Esophagus muscularis mucosa (tissue), 4 donors: Measurements from ENCODE around the gene TAS2R4.

Experiments
- EP300 ChIP-seq: sonication (generic); formaldehyde crosslinking; IDR thresholded peaks from one replicate; pipeline ENCODE4 v1.6.1; 2017; ENCODE audit warnings: antibody characterized with exemption
- POLR2A ChIP-seq: fragments of 450-650 bp; IDR thresholded peaks from one replicate; pipeline ENCODE4 v1.6.1; 2017; ENCODE audit warnings: antibody characterized with exemption, moderate library complexity, mild to moderate bottlenecking, low read depth
- TF ChIP-seq, protein P1 (sequence below), 3 experiments: fragments of 200-600 bp in 2 of 3; fragments of 450-650 bp in 1 of 3; sonication (generic) in 2 of 3; IDR thresholded peaks; one replicate each; pipeline ENCODE4 v1.5.1; 2017 to 2019; ENCODE audit warnings: antibody characterized with exemption in 3 of 3, mild to moderate bottlenecking in 2 of 3, moderate library complexity in 1 of 3

DNA sequence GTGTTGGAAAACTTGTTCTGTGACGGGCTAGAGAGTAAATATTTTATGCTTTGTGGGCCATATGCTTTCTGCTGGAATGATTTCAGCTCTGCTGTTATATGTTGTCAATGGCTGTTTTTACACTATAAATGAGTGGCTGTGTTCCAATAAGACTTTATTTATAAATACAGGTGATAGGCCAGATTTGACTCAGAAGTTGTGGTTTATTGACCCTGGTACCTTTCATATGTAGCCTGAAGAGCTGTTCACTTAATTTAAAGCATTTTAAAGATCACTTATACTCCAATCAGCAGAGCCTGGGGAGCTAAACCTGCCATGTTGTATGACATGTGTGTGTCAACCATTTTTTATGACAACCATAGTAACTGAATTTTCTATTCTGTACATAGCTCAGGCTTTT lies 47.5 kb upstream of the TAS2R4 start:
- TF ChIP-seq EP300 = no peak
- no peak for TF ChIP-seq POLR2A
- TF ChIP-seq, protein P1, sequence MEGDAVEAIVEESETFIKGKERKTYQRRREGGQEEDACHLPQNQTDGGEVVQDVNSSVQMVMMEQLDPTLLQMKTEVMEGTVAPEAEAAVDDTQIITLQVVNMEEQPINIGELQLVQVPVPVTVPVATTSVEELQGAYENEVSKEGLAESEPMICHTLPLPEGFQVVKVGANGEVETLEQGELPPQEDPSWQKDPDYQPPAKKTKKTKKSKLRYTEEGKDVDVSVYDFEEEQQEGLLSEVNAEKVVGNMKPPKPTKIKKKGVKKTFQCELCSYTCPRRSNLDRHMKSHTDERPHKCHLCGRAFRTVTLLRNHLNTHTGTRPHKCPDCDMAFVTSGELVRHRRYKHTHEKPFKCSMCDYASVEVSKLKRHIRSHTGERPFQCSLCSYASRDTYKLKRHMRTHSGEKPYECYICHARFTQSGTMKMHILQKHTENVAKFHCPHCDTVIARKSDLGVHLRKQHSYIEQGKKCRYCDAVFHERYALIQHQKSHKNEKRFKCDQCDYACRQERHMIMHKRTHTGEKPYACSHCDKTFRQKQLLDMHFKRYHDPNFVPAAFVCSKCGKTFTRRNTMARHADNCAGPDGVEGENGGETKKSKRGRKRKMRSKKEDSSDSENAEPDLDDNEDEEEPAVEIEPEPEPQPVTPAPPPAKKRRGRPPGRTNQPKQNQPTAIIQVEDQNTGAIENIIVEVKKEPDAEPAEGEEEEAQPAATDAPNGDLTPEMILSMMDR (IDR thresholded peaks at IDR 0.05) = no peak
